H1 (cell line): ENCODE results near the gene SPANXN3. TPM values are rescaled to one million over a fixed set of nuclear protein-coding genes. Genes with fewer than 3 reads are reported as not detected.

Source experiments
- CTCF ChIA-PET: fragments of 300-600 bp; sonication (Branson Sonifier 250); formaldehyde crosslinking; loops from one replicate; lab custom pipeline; 2021; ENCODE audit not compliant: partially characterized antibody; lab: Charles Lee
- POLR2A ChIA-PET: fragments of 300-600 bp; sonication (Branson Sonifier 250); formaldehyde crosslinking; loops from one replicate; lab custom pipeline; 2021; ENCODE audit warnings: inconsistent platforms; ENCODE audit not compliant: partially characterized antibody; lab: Charles Lee
- DNase-seq, 2 experiments: peaks; one replicate each; pipeline versions ENCODE4 v3.0.0 to v3.0.0-alpha.2; 2010 to 2022; ENCODE audit warnings: low spot score in 2 of 2, low read depth in 1 of 2, mixed read lengths in 1 of 2
- FAIRE-seq: peaks from 2 replicates; lab custom pipeline; 2011; peaks lifted over from hg19 to GRCh38; lab: Jason Lieb, UNC
- H2AFZ ChIP-seq: 2 replicates; pipeline ENCODE4 v1.8.1; 2012; ENCODE audit warnings: low read length, inconsistent platforms
- H2AK5ac ChIP-seq: 2 replicates; pipeline ENCODE4 v1.6.1; 2013; ENCODE audit warnings: low read depth, low read length
- H2BK120ac ChIP-seq: replicated peaks from 2 replicates; pipeline ENCODE3; 2013; ENCODE audit warnings: low read depth, low read length, inconsistent platforms
- H2BK12ac ChIP-seq: 2 replicates; pipeline ENCODE4 v1.6.1; 2013; ENCODE audit warnings: low read depth, low read length
- H2BK15ac ChIP-seq: 2 replicates; pipeline ENCODE4 v1.6.1; 2013; ENCODE audit warnings: low read length
- H2BK20ac ChIP-seq: 2 replicates; pipeline ENCODE4 v1.6.1; 2013; ENCODE audit warnings: low read length
- H2BK5ac ChIP-seq: 2 replicates; pipeline ENCODE4 v1.6.1; 2013; ENCODE audit warnings: low read depth, low read length
- H3K14ac ChIP-seq: 2 replicates; pipeline ENCODE4 v1.6.1; 2013; ENCODE audit warnings: inconsistent platforms; ENCODE audit not compliant: insufficient read length
- H3K18ac ChIP-seq: 2 replicates; pipeline ENCODE4 v1.6.1; 2013; ENCODE audit warnings: low read length; ENCODE audit errors: extremely low read depth
- H3K23ac ChIP-seq: 2 replicates; pipeline ENCODE4 v1.6.1; 2013; ENCODE audit warnings: inconsistent platforms; ENCODE audit not compliant: insufficient read length
- H3K23me2 ChIP-seq: 2 replicates; pipeline ENCODE4 v1.6.1; 2013; ENCODE audit warnings: low read depth, low read length
- H3K27ac ChIP-seq: 2 replicates; pipeline ENCODE4 v1.6.1; 2011; ENCODE audit warnings: low read depth, low read length, inconsistent platforms
- H3K27me3 ChIP-seq, 4 experiments: replicated peaks in 1 of 4; 1 replicate in 1 of 4; 2 replicates in 3 of 4; pipeline versions ENCODE4 v1.6.1 to v1.8.1; 2011 to 2013; ENCODE audit warnings: low read length in 3 of 4, mild to moderate bottlenecking in 3 of 4, inconsistent platforms in 2 of 4, mixed read lengths in 2 of 4, moderate library complexity in 1 of 4; ENCODE audit not compliant: control insufficient read depth in 3 of 4, insufficient read depth in 3 of 4; ENCODE audit errors: extremely low read depth in 1 of 4
- H3K36me3 ChIP-seq, 4 experiments: 2 replicates each; pipeline versions ENCODE4 v1.6.1 to v1.8.1; 2011 to 2013; ENCODE audit warnings: mild to moderate bottlenecking in 4 of 4, low read length in 3 of 4, moderate library complexity in 2 of 4, control low read depth in 1 of 4, inconsistent platforms in 1 of 4; ENCODE audit not compliant: insufficient read depth in 4 of 4, control insufficient read depth in 2 of 4
- H3K4ac ChIP-seq: replicated peaks from 2 replicates; pipeline ENCODE3; 2013; ENCODE audit warnings: low read length, low read depth, mixed read lengths, inconsistent platforms; ENCODE audit not compliant: insufficient read length
- H3K4me1 ChIP-seq, 4 experiments: replicated peaks in 1 of 4; 1 replicate in 1 of 4; 2 replicates in 3 of 4; pipeline versions ENCODE4 v1.6.1 to v1.8.1; 2011 to 2013; ENCODE audit warnings: low read length in 3 of 4, inconsistent platforms in 2 of 4, mixed read lengths in 1 of 4; ENCODE audit not compliant: insufficient read depth in 4 of 4, control insufficient read depth in 3 of 4
- H3K4me2 ChIP-seq, 2 experiments: 2 replicates each; pipeline versions ENCODE4 v1.6.1 to v1.8.1; 2011 to 2013; ENCODE audit warnings: low read depth in 2 of 2, low read length in 2 of 2, control low read depth in 1 of 2, inconsistent platforms in 1 of 2, mild to moderate bottlenecking in 1 of 2; ENCODE audit not compliant: insufficient read depth in 1 of 2
- H3K4me3 ChIP-seq, 4 experiments: fragments of 200-600, 300-600 bp in 1 of 4; sonication (generic), shearing (Covaris generic), sonication (Bioruptor Twin) in 1 of 4; 2 replicates each; pipeline versions ENCODE4 v1.5.1 to v1.8.1; 2011 to 2016; ENCODE audit warnings: low read length in 4 of 4, low read depth in 3 of 4, control low read depth in 2 of 4, inconsistent platforms in 2 of 4, mild to moderate bottlenecking in 2 of 4, mixed read lengths in 1 of 4, moderate library complexity in 1 of 4; ENCODE audit not compliant: insufficient read depth in 2 of 4; ENCODE audit errors: extremely low read depth in 1 of 4
- H3K56ac ChIP-seq: replicated peaks from 2 replicates; pipeline ENCODE3; 2013; ENCODE audit warnings: low read depth, mild to moderate bottlenecking, mixed read lengths, low read length, inconsistent platforms; ENCODE audit not compliant: insufficient read length
- H3K79me1 ChIP-seq: 2 replicates; pipeline ENCODE4 v1.6.1; 2013; ENCODE audit warnings: low read depth, low read length, control low read depth
- H3K79me2 ChIP-seq, 2 experiments: 2 replicates each; pipeline versions ENCODE4 v1.6.1 to v1.8.1; 2012 to 2013; ENCODE audit warnings: low read length in 2 of 2, mild to moderate bottlenecking in 2 of 2, inconsistent platforms in 1 of 2; ENCODE audit not compliant: insufficient read depth in 2 of 2, control insufficient read depth in 1 of 2
- H3K9ac ChIP-seq, 4 experiments: replicated peaks in 1 of 4; 1 replicate in 1 of 4; 2 replicates in 3 of 4; pipeline versions ENCODE4 v1.6.1 to v1.8.1; 2011 to 2013; ENCODE audit warnings: low read depth in 3 of 4, low read length in 3 of 4, control low read depth in 2 of 4, mild to moderate bottlenecking in 2 of 4, moderate library complexity in 2 of 4, inconsistent platforms in 1 of 4; ENCODE audit errors: extremely low read depth in 1 of 4
- H3K9me3 ChIP-seq, 2 experiments: 2 replicates each; pipeline versions ENCODE4 v1.6.1 to v1.8.1; 2012 to 2013; ENCODE audit warnings: mild to moderate bottlenecking in 2 of 2, moderate library complexity in 2 of 2, control low read depth in 1 of 2, inconsistent platforms in 1 of 2, low read depth in 1 of 2, low read length in 1 of 2, mixed read lengths in 1 of 2; ENCODE audit not compliant: insufficient read depth in 2 of 2
- H4K20me1 ChIP-seq, 2 experiments: replicated peaks in 1 of 2; 2 replicates each; pipeline versions ENCODE3 to v1.8.1; 2011 to 2013; ENCODE audit warnings: inconsistent platforms in 2 of 2, low read length in 2 of 2, mild to moderate bottlenecking in 1 of 2; ENCODE audit not compliant: insufficient read depth in 2 of 2, control insufficient read depth in 1 of 2
- H4K5ac ChIP-seq: 2 replicates; pipeline ENCODE4 v1.6.1; 2013; ENCODE audit warnings: low read length, low read depth, mixed read lengths, inconsistent platforms; ENCODE audit not compliant: insufficient read length
- H4K8ac ChIP-seq: 2 replicates; pipeline ENCODE4 v1.8.0; 2013; ENCODE audit warnings: mild to moderate bottlenecking, moderate library complexity, low read length, inconsistent platforms; ENCODE audit not compliant: insufficient read depth; ENCODE audit errors: extremely low read depth
- H4K91ac ChIP-seq: replicated peaks from 2 replicates; pipeline ENCODE3; 2013; ENCODE audit warnings: low read length, mixed read lengths, inconsistent platforms; ENCODE audit not compliant: insufficient read length
- BACH1 ChIP-seq: IDR thresholded peaks from 2 replicates; pipeline ENCODE4 v1.6.1; 2012; ENCODE audit warnings: low read length, improper control_type of control experiment
- CEBPB ChIP-seq: IDR thresholded peaks from 2 replicates; pipeline ENCODE4 v1.6.1; 2012; ENCODE audit warnings: low read depth, low read length
- CHD1 ChIP-seq: IDR thresholded peaks from 2 replicates; pipeline ENCODE4 v1.6.1; 2012; ENCODE audit warnings: low read depth, low read length, improper control_type of control experiment
- EP300 ChIP-seq, 2 experiments: IDR thresholded peaks; 1 replicate in 1 of 2; 2 replicates in 1 of 2; pipeline ENCODE4 v1.6.1; 2011 to 2012; ENCODE audit warnings: low read depth in 2 of 2, low read length in 2 of 2, mild to moderate bottlenecking in 2 of 2, borderline replicate concordance in 1 of 2, inconsistent platforms in 1 of 2, moderate library complexity in 1 of 2
- GABPA ChIP-seq: IDR thresholded peaks from 2 replicates; pipeline ENCODE4 v1.6.1; 2011; ENCODE audit warnings: mild to moderate bottlenecking, low read length, moderate library complexity, borderline replicate concordance; ENCODE audit not compliant: insufficient read depth
- JUND ChIP-seq: IDR thresholded peaks from 2 replicates; pipeline ENCODE4 v1.6.1; 2011; ENCODE audit warnings: mild to moderate bottlenecking, improper control_type of control experiment, low read length
- NANOG ChIP-seq: IDR thresholded peaks from 2 replicates; pipeline ENCODE4 v1.6.1; 2011; ENCODE audit warnings: low read length, low read depth, mild to moderate bottlenecking, inconsistent platforms; ENCODE audit not compliant: insufficient read depth, poor library complexity, severe bottlenecking
- NRF1 ChIP-seq: IDR thresholded peaks from 2 replicates; pipeline ENCODE4 v1.6.1; 2011; ENCODE audit warnings: mild to moderate bottlenecking, low read depth, low read length, improper control_type of control experiment
- RBBP5 ChIP-seq: IDR thresholded peaks from 2 replicates; pipeline ENCODE4 v1.7.1; 2012; ENCODE audit warnings: low read depth, mild to moderate bottlenecking, inconsistent platforms, low read length, moderate library complexity, borderline replicate concordance
- RNF2 ChIP-seq: fragments of 200-900, 300-1000 bp; sonication (generic); IDR thresholded peaks from 2 replicates; pipeline ENCODE4 v1.7.1; 2016; ENCODE audit warnings: borderline replicate concordance, low read depth, mild to moderate bottlenecking, antibody characterized with exemption, low read length; ENCODE audit not compliant: poor library complexity, severe bottlenecking; ENCODE audit errors: missing control alignments
- SAP30 ChIP-seq: fragments of 300-600 bp; sonication (generic); IDR thresholded peaks from 2 replicates; pipeline ENCODE4 v1.7.1; 2012; ENCODE audit warnings: low read length, moderate library complexity, mild to moderate bottlenecking, inconsistent platforms; ENCODE audit not compliant: insufficient read depth, insufficient replicate concordance
- SP1 ChIP-seq: IDR thresholded peaks from 2 replicates; pipeline ENCODE4 v1.6.1; 2011; ENCODE audit warnings: low read depth, low read length
- SP2 ChIP-seq: IDR thresholded peaks from 2 replicates; pipeline ENCODE4 v1.6.1; 2012; ENCODE audit warnings: mild to moderate bottlenecking, low read length, inconsistent platforms
- TAF1 ChIP-seq: IDR thresholded peaks from 2 replicates; pipeline ENCODE4 v1.6.1; 2011; ENCODE audit warnings: mild to moderate bottlenecking, low read depth, low read length
- ZNF274 ChIP-seq: IDR thresholded peaks from 2 replicates; pipeline ENCODE4 v1.7.0; 2012; ENCODE audit warnings: low read length, borderline replicate concordance; ENCODE audit errors: extremely low read depth
- WGBS, 2 experiments: shearing (Covaris generic) in 1 of 2; methylation state at CpG; one replicate each; pipeline versions ENCODE4 v1.1.6 to v1.1.7; 2013 to 2015; ENCODE audit warnings: low lambda C conversion rate in 2 of 2, mixed read lengths in 2 of 2, inconsistent platforms in 1 of 2, low coverage in 1 of 2, missing lambda C conversion rate in 1 of 2; ENCODE audit not compliant: insufficient replicate concordance in 2 of 2, insufficient coverage in 1 of 2, insufficient read length in 1 of 2; ENCODE audit errors: extremely low coverage in 1 of 2, missing lambda C conversion rate in 1 of 2; 5-methylcytosine and 5-hydroxymethylcytosine counted together
- polyA plus RNA-seq, 7 experiments: library from polyadenylated mRNA; depleted of rRNA in 3 of 7; stranded (reverse) in 5 of 7; unstranded in 2 of 7; fragments of >200 nt in 5 of 7; fragments of 200-250 nt in 2 of 7; gene quantifications; 1 replicate in 5 of 7; 2 replicates in 1 of 7; 4 replicates in 1 of 7; pipeline versions ENCODE4 v1.2.1 to v1.2.3, GENCODE V29; 2011 to 2013; ENCODE audit warnings: missing spikeins in 2 of 7, mixed read lengths in 2 of 7
- total RNA-seq: library from RNA; stranded (reverse); fragmentation: NEBNext Ultra II Directional; extraction: Animal tissue kit (Norgen Biotek cat#: 25700); gene quantifications from 2 replicates; pipeline ENCODE4 v1.2.1, GENCODE V29; 2021

SPANXN3 gene
- total and polyA plus RNA-seq, 2 of the 8 experiments (the other 6 are each of a cell fraction or from before 2014, with no cell fraction given): not detected

GRCh38 chrX:143476751-143477150 lies 40.5 kb downstream of the SPANXN3 start:
- no peak overlapping the region for H2BK12ac ChIP-seq
- H2BK120ac ChIP-seq: no peak overlapping the region
- H4K20me1 ChIP-seq: no peaks in the 10 kb centered on the region
- H3K4me1 ChIP-seq: no peaks in the 10 kb centered on the region
- H3K79me1 ChIP-seq: no peaks in the 10 kb centered on the region
- H3K9ac ChIP-seq: no peak overlapping the region
- no peaks in the 10 kb centered on the region for H3K9me3 ChIP-seq
- no peak for DNase-seq
- no peak overlapping the region for H3K23ac ChIP-seq
- no peak overlapping the region for H3K14ac ChIP-seq
- no peak overlapping the region for H2BK15ac ChIP-seq
- H2AK5ac ChIP-seq: no peak overlapping the region
- no peak overlapping the region for H3K4me3 ChIP-seq
- no peak overlapping the region for H3K4me2 ChIP-seq
- ChIA-PET CTCF (no interaction called here), POLR2A (no interaction called here)
- H3K36me3 ChIP-seq: no peaks in the 10 kb centered on the region
- H3K18ac ChIP-seq: no peak overlapping the region
- H3K23me2 ChIP-seq: no peaks in the 10 kb centered on the region
- no peak overlapping the region for H3K27ac ChIP-seq
- H3K27me3 ChIP-seq: no peaks in the 10 kb centered on the region
- H4K8ac ChIP-seq: no peak overlapping the region
- H2AFZ ChIP-seq: no peak overlapping the region
- FAIRE-seq: no peak
- 93% methylated on average over 3 of the region's 4 CpGs; no CpG with 5 or more reads in 1 of the 2 experiments for WGBS, 2 experiments
- H3K79me2 ChIP-seq: no peaks in the 10 kb centered on the region
- H4K91ac ChIP-seq: no peak overlapping the region
- H4K5ac ChIP-seq: no peak overlapping the region
- no peak overlapping the region for H3K4ac ChIP-seq
- no peak overlapping the region for H3K56ac ChIP-seq
- H2BK5ac ChIP-seq: no peak overlapping the region
- H2BK20ac ChIP-seq: no peak overlapping the region
- TF ChIP-seq JUND (no peak), NRF1 (no peak), RNF2 (no peak), NANOG (no peak), SAP30 (no peak), GABPA (no peak), CHD1 (no peak), EP300 (IDR thresholded peaks at IDR 0.05; ENCODE audit: borderline replicate concordance in 1 of 2, low read depth in 2 of 2, low read length in 2 of 2) (no peak), CEBPB (no peak), ZNF274 (no peak), SP2 (no peak), TAF1 (no peak), BACH1 (no peak), RBBP5 (no peak), SP1 (no peak)
